RKO (cell line): ENCODE data around the gene SOCS2.
"Not testable (repeated sequence)": the region's sequence is repeated elsewhere in the genome, so short reads cannot be mapped to it uniquely, and the experiment has no call there.

Experiments
- DNase-seq: peaks from one replicate; pipeline ENCODE4 v3.0.0-alpha.2; 2016; ENCODE audit warnings: low spot score

SOCS2 gene

GRCh38 chr12:93571925-93572711 lies at the start of gene SOCS2:
Gene SOCS2 (plus strand): TSS chr12:93572675. CDS start chr12:93572898, 223 bp downstream.
- no peak for DNase-seq

GRCh38 chr12:93524386-93525133 lies 47.9 kb upstream of the SOCS2 start:
- no peak for DNase-seq

GRCh38 chr12:93526786-93527428 lies 45.6 kb upstream of the SOCS2 start:
- peak; percentile 42 for DNase-seq

GRCh38 chr12:93530358-93530757 lies 42.1 kb upstream of the SOCS2 start:
- DNase-seq = no peak

- DNase-seq = no peak
Observed at GRCh38 chr12:93533310-93533709, 39.2 kb upstream of the SOCS2 start.

- DNase-seq = no peak
Observed at GRCh38 chr12:93536111-93536765, 36.2 kb upstream of the SOCS2 start.

GRCh38 chr12:93536766-93537488 lies 35.5 kb upstream of the SOCS2 start:
- no peak for DNase-seq

- DNase-seq = no peak
Observed at GRCh38 chr12:93537769-93538168, 34.7 kb upstream of the SOCS2 start.

- DNase-seq = no peak
Observed at GRCh38 chr12:93539821-93540220, 32.7 kb upstream of the SOCS2 start.

GRCh38 chr12:93540466-93540865 lies 32.0 kb upstream of the SOCS2 start:
- DNase-seq = no peak

- DNase-seq = no peak
Observed at GRCh38 chr12:93541578-93542225, 30.8 kb upstream of the SOCS2 start.

- DNase-seq = no peak
Observed at GRCh38 chr12:93547778-93548177, 24.7 kb upstream of the SOCS2 start.

GRCh38 chr12:93549174-93549573 lies 23.3 kb upstream of the SOCS2 start:
- no peak for DNase-seq

GRCh38 chr12:93550748-93551611 lies 21.5 kb upstream of the SOCS2 start:
- no peak for DNase-seq

GRCh38 chr12:93552427-93552826 lies 20.0 kb upstream of the SOCS2 start:
- no peak for DNase-seq

GRCh38 chr12:93557879-93558278 lies 14.6 kb upstream of the SOCS2 start:
- not testable (repeated sequence) for DNase-seq

- not testable (repeated sequence) for DNase-seq
Observed at GRCh38 chr12:93558685-93559084, 13.8 kb upstream of the SOCS2 start.

- no peak for DNase-seq
Observed at GRCh38 chr12:93563807-93564538, 8.5 kb upstream of the SOCS2 start.

GRCh38 chr12:93565760-93566159 lies 6.7 kb upstream of the SOCS2 start:
- no peak for DNase-seq
